ENCODE measurements around the gene RETREG3.

The RETREG3 gene

DNA sequence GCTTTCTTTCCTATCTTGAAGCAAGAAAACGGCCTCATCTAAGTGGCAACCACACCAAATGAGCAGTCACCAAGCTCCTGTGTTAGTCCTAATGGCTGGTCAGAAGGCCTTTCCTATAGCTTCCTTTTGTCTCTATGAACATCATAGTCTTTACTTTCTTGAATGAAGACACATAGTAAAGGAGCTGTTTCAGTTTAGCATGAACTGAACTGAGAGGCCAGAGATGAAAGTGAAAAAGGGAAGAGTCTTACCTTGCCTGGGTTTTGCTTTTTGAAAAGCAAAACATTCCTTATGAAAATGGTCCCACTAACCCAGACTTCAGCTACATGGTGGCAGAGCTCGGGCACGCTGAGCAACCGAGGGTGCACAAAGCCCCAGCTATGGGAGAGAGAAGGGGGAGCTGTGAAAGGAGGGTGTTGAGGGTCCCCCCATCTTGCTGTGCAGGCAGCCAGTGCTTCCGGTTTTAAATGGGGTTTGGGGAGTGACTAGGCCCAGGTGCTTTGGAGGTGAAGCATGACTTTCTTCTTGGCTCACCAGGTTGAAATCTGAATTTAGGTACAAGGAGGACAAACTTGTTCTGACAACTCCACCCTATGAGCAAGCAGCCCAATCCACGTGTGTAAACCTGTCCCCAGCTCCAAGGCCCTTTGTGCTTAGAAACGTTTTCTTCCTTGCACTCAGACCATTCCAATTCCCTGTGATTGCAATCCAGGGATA lies 22.5 kb downstream of the RETREG3 start:
- TF ChIP-seq, protein P1, sequence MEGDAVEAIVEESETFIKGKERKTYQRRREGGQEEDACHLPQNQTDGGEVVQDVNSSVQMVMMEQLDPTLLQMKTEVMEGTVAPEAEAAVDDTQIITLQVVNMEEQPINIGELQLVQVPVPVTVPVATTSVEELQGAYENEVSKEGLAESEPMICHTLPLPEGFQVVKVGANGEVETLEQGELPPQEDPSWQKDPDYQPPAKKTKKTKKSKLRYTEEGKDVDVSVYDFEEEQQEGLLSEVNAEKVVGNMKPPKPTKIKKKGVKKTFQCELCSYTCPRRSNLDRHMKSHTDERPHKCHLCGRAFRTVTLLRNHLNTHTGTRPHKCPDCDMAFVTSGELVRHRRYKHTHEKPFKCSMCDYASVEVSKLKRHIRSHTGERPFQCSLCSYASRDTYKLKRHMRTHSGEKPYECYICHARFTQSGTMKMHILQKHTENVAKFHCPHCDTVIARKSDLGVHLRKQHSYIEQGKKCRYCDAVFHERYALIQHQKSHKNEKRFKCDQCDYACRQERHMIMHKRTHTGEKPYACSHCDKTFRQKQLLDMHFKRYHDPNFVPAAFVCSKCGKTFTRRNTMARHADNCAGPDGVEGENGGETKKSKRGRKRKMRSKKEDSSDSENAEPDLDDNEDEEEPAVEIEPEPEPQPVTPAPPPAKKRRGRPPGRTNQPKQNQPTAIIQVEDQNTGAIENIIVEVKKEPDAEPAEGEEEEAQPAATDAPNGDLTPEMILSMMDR (conservative IDR thresholded peaks at IDR 0.05; ENCODE audit: low read depth, low read length), result no peak
- no peak for DNase-seq (ENCODE audit: low read depth)
- no peak overlapping the region for H3K4me3 ChIP-seq (ENCODE audit: low read length)

GRCh38 chr17:42585353-42585752 lies 23.8 kb downstream of the RETREG3 start:
- TF ChIP-seq, protein P1 (conservative IDR thresholded peaks at IDR 0.05; ENCODE audit: low read depth, low read length), result no peak
- no peak overlapping the region for H3K4me3 ChIP-seq (ENCODE audit: low read length)
- DNase-seq (ENCODE audit: low read depth), result no peak

GRCh38 chr17:42584880-42585279 lies 24.3 kb downstream of the RETREG3 start:
- TF ChIP-seq, protein P1 (conservative IDR thresholded peaks at IDR 0.05; ENCODE audit: low read depth, low read length), result no peak
- H3K4me3 ChIP-seq (ENCODE audit: low read length), result no peak overlapping the region
- no peak for DNase-seq (ENCODE audit: low read depth)

GRCh38 chr17:42581744-42582270 lies 27.4 kb downstream of the RETREG3 start:
- TF ChIP-seq, protein P1 (conservative IDR thresholded peaks at IDR 0.05; ENCODE audit: low read depth, low read length), result no peak
- DNase-seq (ENCODE audit: low read depth), result no peak
- H3K4me3 ChIP-seq (ENCODE audit: low read length), result no peak overlapping the region

GRCh38 chr17:42579794-42580551 lies 29.2 kb downstream of the RETREG3 start:
- DNase-seq (ENCODE audit: low read depth), result no peak
- TF ChIP-seq, protein P1 (conservative IDR thresholded peaks at IDR 0.05; ENCODE audit: low read depth, low read length), result no peak
- no peak overlapping the region for H3K4me3 ChIP-seq (ENCODE audit: low read length)

- no peak for DNase-seq (ENCODE audit: low read depth)
- TF ChIP-seq, protein P1 (conservative IDR thresholded peaks at IDR 0.05; ENCODE audit: low read depth, low read length), result peak; percentile 83
- peak overlapping the region; percentile 66 for H3K4me3 ChIP-seq (ENCODE audit: low read length)
These were observed 30.8 kb downstream of the RETREG3 start for GRCh38 chr17:42578282-42578869.

All from retinal pigment epithelial cell (primary cell).